ENCODE measurements around the gene TSPAN10. TPM values are rescaled to one million over a fixed set of nuclear protein-coding genes. Genes with fewer than 3 reads are reported as not detected.

The TSPAN10 gene
- total RNA-seq, 1 experiment from 2014 or later = 3.5 TPM

GRCh38 chr17:81608605-81609004, 28.4 kb upstream of the TSPAN10 start:
- Histone ChIP-seq H3K27me3 (ENCODE audit: low read length) (no peaks in the 10 kb centered on the region), H4K20me1 (ENCODE audit: low read length) (peaks cover 35% of the 10 kb centered on the region), H3K27ac (ENCODE audit: low read length) (no peak overlapping the region), H2AFZ (ENCODE audit: low read length) (no peak overlapping the region), H3K9me3 (ENCODE audit: low read length) (no peaks in the 10 kb centered on the region), H3K9ac (ENCODE audit: low read length) (no peak overlapping the region), H3K9me2 (replicated peaks; ENCODE audit: low read length) (no peaks in the 10 kb centered on the region), H3K4me1 (ENCODE audit: insufficient read depth, low read length) (no peaks in the 10 kb centered on the region), H3K79me2 (ENCODE audit: low read length) (peaks cover 58% of the 10 kb centered on the region), H3K4me3 (ENCODE audit: low read length) (no peak overlapping the region), H3K36me3 (ENCODE audit: low read depth, low read length) (peaks cover 66% of the 10 kb centered on the region), H3K4me2 (ENCODE audit: low read length) (no peak overlapping the region), H3F3A (ENCODE audit: low read length, unreplicated experiment) (no peaks in the 10 kb centered on the region)
- TF ChIP-seq EZH2phosphoT487 (IDR thresholded peaks at IDR 0.05; ENCODE audit: borderline replicate concordance, low read length) (no peak), EZH2 (IDR thresholded peaks at IDR 0.05; ENCODE audit: low read length, unreplicated experiment) (no peak)
- intact Hi-C loops (cut with micrococcal nuclease) = no loop called here
- ChIA-PET POLR2A (ENCODE audit: unreplicated experiment) (no interaction called here), CTCF (no interaction called here)
- BruUV-seq (replicated peaks) = no TSS peak
- no peak for DNase-seq
- no peak for ATAC-seq

DNA sequence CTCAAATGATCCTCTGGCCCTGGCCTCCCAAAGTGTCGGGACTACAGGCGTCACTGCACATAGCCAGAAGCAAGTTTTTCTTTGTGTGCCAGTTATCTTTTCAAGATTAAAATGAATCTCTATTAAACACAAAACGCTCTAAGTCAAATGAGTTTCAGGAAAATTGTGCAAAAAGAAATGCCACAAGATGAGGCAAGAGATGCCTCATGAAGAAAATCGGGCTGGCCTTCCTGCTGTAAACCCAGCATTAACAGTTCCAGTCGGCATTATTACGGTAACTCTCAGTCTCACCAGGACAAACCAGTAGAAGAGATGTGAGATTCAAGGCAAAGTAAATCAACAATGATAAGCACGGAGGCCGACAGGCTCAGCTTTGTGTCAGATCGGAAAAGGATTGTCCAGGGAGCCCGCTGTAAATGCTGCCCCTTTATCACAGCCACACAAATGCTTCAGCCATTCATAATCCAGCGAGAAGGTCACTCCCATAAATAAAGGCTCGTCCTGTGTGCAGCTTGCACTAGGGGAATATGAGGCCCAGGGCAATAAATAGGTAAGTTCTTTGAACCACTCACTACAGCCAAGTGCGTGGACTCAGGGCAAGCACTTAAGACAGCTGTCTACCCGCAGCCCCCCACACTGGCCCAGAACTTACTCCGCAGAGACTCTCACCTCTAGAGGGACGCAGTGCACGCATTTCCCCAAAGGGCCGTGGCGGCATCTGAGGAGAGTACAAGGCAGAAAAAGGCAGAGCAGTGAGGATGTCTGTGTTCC, 27.3 kb upstream of the TSPAN10 start:
- intact Hi-C loops (cut with micrococcal nuclease) = no loop called here
- H2AFZ ChIP-seq (ENCODE audit: low read length) = no peak overlapping the region
- no peaks in the 10 kb centered on the region for H3K4me1 ChIP-seq (ENCODE audit: insufficient read depth, low read length)
- no TSS peak for BruUV-seq (replicated peaks)
- H3K4me2 ChIP-seq (ENCODE audit: low read length) = no peak overlapping the region
- DNase-seq (no peak), ATAC-seq (no peak)
- no peaks in the 10 kb centered on the region for H3K27me3 ChIP-seq (ENCODE audit: low read length)
- no peaks in the 10 kb centered on the region for H3F3A ChIP-seq (ENCODE audit: low read length, unreplicated experiment)
- H3K9me3 ChIP-seq (ENCODE audit: low read length) = no peaks in the 10 kb centered on the region
- H4K20me1 ChIP-seq (ENCODE audit: low read length) = peaks cover 44% of the 10 kb centered on the region
- H3K27ac ChIP-seq (ENCODE audit: low read length) = no peak overlapping the region
- no peak for TF ChIP-seq EZH2phosphoT487 (IDR thresholded peaks at IDR 0.05; ENCODE audit: borderline replicate concordance, low read length)
- TF ChIP-seq, protein P1, sequence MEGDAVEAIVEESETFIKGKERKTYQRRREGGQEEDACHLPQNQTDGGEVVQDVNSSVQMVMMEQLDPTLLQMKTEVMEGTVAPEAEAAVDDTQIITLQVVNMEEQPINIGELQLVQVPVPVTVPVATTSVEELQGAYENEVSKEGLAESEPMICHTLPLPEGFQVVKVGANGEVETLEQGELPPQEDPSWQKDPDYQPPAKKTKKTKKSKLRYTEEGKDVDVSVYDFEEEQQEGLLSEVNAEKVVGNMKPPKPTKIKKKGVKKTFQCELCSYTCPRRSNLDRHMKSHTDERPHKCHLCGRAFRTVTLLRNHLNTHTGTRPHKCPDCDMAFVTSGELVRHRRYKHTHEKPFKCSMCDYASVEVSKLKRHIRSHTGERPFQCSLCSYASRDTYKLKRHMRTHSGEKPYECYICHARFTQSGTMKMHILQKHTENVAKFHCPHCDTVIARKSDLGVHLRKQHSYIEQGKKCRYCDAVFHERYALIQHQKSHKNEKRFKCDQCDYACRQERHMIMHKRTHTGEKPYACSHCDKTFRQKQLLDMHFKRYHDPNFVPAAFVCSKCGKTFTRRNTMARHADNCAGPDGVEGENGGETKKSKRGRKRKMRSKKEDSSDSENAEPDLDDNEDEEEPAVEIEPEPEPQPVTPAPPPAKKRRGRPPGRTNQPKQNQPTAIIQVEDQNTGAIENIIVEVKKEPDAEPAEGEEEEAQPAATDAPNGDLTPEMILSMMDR (conservative IDR thresholded peaks at IDR 0.05; ENCODE audit: low read depth, low read length) = no peak
- no peak for TF ChIP-seq EZH2 (IDR thresholded peaks at IDR 0.05; ENCODE audit: low read length, unreplicated experiment)
- ChIA-PET CTCF (no interaction called here), POLR2A (ENCODE audit: unreplicated experiment) (no interaction called here)
- peaks cover 65% of the 10 kb centered on the region for H3K36me3 ChIP-seq (ENCODE audit: low read depth, low read length)
- no peaks in the 10 kb centered on the region for H3K9me2 ChIP-seq (replicated peaks; ENCODE audit: low read length)
- no peak overlapping the region for H3K4me3 ChIP-seq (ENCODE audit: low read length)
- H3K9ac ChIP-seq (ENCODE audit: low read length) = no peak overlapping the region
- H3K79me2 ChIP-seq (ENCODE audit: low read length) = peaks cover 69% of the 10 kb centered on the region

- Histone ChIP-seq H3K9me2 (replicated peaks; ENCODE audit: low read length) (no peaks in the 10 kb centered on the region), H3K4me1 (ENCODE audit: insufficient read depth, low read length) (no peaks in the 10 kb centered on the region), H3F3A (ENCODE audit: low read length, unreplicated experiment) (no peaks in the 10 kb centered on the region), H3K27ac (ENCODE audit: low read length) (no peak overlapping the region), H4K20me1 (ENCODE audit: low read length) (peaks cover 52% of the 10 kb centered on the region), H3K4me2 (ENCODE audit: low read length) (no peak overlapping the region), H3K79me2 (ENCODE audit: low read length) (peaks cover 83% of the 10 kb centered on the region), H3K9ac (ENCODE audit: low read length) (no peak overlapping the region), H3K4me3 (ENCODE audit: low read length) (no peak overlapping the region), H3K36me3 (ENCODE audit: low read depth, low read length) (peaks cover 69% of the 10 kb centered on the region), H3K9me3 (ENCODE audit: low read length) (no peaks in the 10 kb centered on the region), H3K27me3 (ENCODE audit: low read length) (no peaks in the 10 kb centered on the region), H2AFZ (ENCODE audit: low read length) (no peak overlapping the region)
- ATAC-seq (no peak), DNase-seq (no peak)
- TF ChIP-seq, protein P1 (conservative IDR thresholded peaks at IDR 0.05; ENCODE audit: low read depth, low read length) = no peak
- TF ChIP-seq EZH2 (IDR thresholded peaks at IDR 0.05; ENCODE audit: low read length, unreplicated experiment) (no peak), EZH2phosphoT487 (IDR thresholded peaks at IDR 0.05; ENCODE audit: borderline replicate concordance, low read length) (no peak)
- no TSS peak for BruUV-seq (replicated peaks)
- POLR2A ChIA-PET (ENCODE audit: unreplicated experiment) = no interaction called here
- CTCF ChIA-PET = no interaction called here
- intact Hi-C loops (cut with micrococcal nuclease) = no loop called here
Measured at GRCh38 chr17:81612172-81612970, 24.6 kb upstream of the TSPAN10 start.

Measured in PC-3 (cell line).